Pancreas (tissue), 10 donors: ENCODE measurements around the gene SLC9C1. TPM values are rescaled to one million over a fixed set of nuclear protein-coding genes. Genes with fewer than 3 reads are reported as not detected.

Source experiments
- ATAC-seq, 4 donors: fragments of 200-7000 bp; cut with Tn5 transposase; one replicate each; pipeline versions ENCODE4 v1.8.0 to v1.9.1; 2020; ENCODE audit warnings: mild to moderate bottlenecking in 4 of 4, moderate library complexity in 4 of 4
- DNase-seq, 6 donors: peaks; one replicate each; pipeline ENCODE4 v3.0.0-alpha.2; 2020
- FAIRE-seq: peaks from 2 replicates; lab custom pipeline; 2012; peaks lifted over from hg19 to GRCh38; lab: Jason Lieb, UNC
- H3K27ac ChIP-seq, 4 donors: fragments of 200-600 bp; sonication (generic); 1 replicate in 3 of 4; 2 replicates in 1 of 4; pipeline versions ENCODE4 v1.5.0 to v1.8.0; 2020
- H3K27me3 ChIP-seq, 4 donors: fragments of 200-600 bp; one replicate each; pipeline ENCODE4 v1.8.0; 2021
- H3K36me3 ChIP-seq, 3 donors: fragments of 200-600 bp; sonication (generic) in 1 of 3; one replicate each; pipeline versions ENCODE4 v1.5.0 to v1.8.0; 2020 to 2021
- H3K4me1 ChIP-seq, 3 donors: fragments of 200-600 bp; one replicate each; pipeline ENCODE4 v1.8.0; 2021
- H3K4me3 ChIP-seq, 4 donors: fragments of 200-600 bp; sonication (generic) in 2 of 4; one replicate each; pipeline versions ENCODE4 v1.5.0 to v1.8.0; 2020 to 2021
- H3K9me3 ChIP-seq, 4 donors: fragments of 200-600 bp; one replicate each; pipeline ENCODE4 v1.8.0; 2021
- CTCF ChIP-seq, 4 donors: fragments of 200-600 bp; sonication (generic) in 3 of 4; IDR thresholded peaks; one replicate each; pipeline versions ENCODE4 v1.5.0 to v1.8.0; 2021; ENCODE audit warnings: antibody characterized with exemption in 4 of 4
- WGBS, 2 donors: extraction: QIAGEN DNeasy Blood & Tissue Kit; methylation state at CpG; one replicate each; pipeline ENCODE4 v1.1.7; 2013; 5-methylcytosine and 5-hydroxymethylcytosine counted together
- intact Hi-C, 3 donors: fragments of 100-400 bp; cut with DNase I; formaldehyde crosslinking; loops; one replicate each; pipeline versions ENCODE4 v1.11.1 to v1.14.2; 2022
- polyA plus RNA-seq, 2 donors: library from polyadenylated mRNA; stranded (reverse); fragments of 200-250 nt; gene quantifications; one replicate each; pipeline ENCODE4 v1.2.3, GENCODE V29; 2013
- total RNA-seq, 6 donors: library from RNA; stranded (reverse); fragmentation: NEBNext Ultra II Directional in 4 of 6; extraction: Animal tissue kit (Norgen Biotek cat#: 25700) in 4 of 6; gene quantifications; one replicate each; pipeline versions ENCODE4 v1.2.1 to v1.2.4, GENCODE V29; 2021 to 2023
- donor health status: healthy with polysubstance abuse.
- donor health status: DM: no; HTN: no; CAD: no; lungs with moderate emphysema.
- donor health status: DM: no; HTN: no; CAD: no.
- donor health status: control.
- donor health status: control.
- donor health status: Bipolar disorder and iron deficiency.
- donor health status: DM: yes; HTN: yes; CAD: no.
- donor health status: DM: no; HTN: no; CAD: no.
- donor health status: DM: no; HTN: no; CAD: no.
- donor health status: DM: yes; HTN: yes; CAD: no.

The SLC9C1 gene
- total and polyA plus RNA-seq, 8 donors = 0.07 to 0.66 TPM; not detected in 6

- 47 to 52% methylated on average over 5 of the region's 5 CpGs for WGBS, 2 donors
- no peak for TF ChIP-seq CTCF (IDR thresholded peaks at IDR 0.05)
- H3K4me1 ChIP-seq = peaks cover 4 to 12% (median 6%) of the 10 kb centered on the region in 3 donors
- H3K27ac ChIP-seq = no peak overlapping the region
- FAIRE-seq = no peak
- no peak for DNase-seq
- no peak overlapping the region for H3K4me3 ChIP-seq
- no peaks in the 10 kb centered on the region for H3K36me3 ChIP-seq
- intact Hi-C loops = no loop called here
- no peaks in the 10 kb centered on the region for H3K27me3 ChIP-seq
- peak in 2 of 4 donors; percentile 30 to 56 for ATAC-seq
- no peaks in the 10 kb centered on the region for H3K9me3 ChIP-seq
Measured at GRCh38 chr3:112136959-112137693, 156.9 kb downstream of the SLC9C1 start.

GRCh38 chr3:112136046-112136445 lies 158.0 kb downstream of the SLC9C1 start:
- WGBS, 2 donors = 62 to 64% methylated on average over 1 of the region's 1 CpG
- H3K4me1 ChIP-seq = peaks cover 4 to 12% (median 6%) of the 10 kb centered on the region in 3 donors
- no peak overlapping the region for H3K4me3 ChIP-seq
- DNase-seq = no peak
- no peak for TF ChIP-seq CTCF (IDR thresholded peaks at IDR 0.05)
- intact Hi-C loops = no loop called here
- H3K27ac ChIP-seq = no peak overlapping the region
- H3K27me3 ChIP-seq = no peaks in the 10 kb centered on the region
- FAIRE-seq = no peak
- H3K9me3 ChIP-seq = no peaks in the 10 kb centered on the region
- no peak for ATAC-seq
- H3K36me3 ChIP-seq = no peaks in the 10 kb centered on the region

GRCh38 chr3:112134335-112135124 lies 159.5 kb downstream of the SLC9C1 start:
- intact Hi-C loops = no loop called here
- H3K27ac ChIP-seq = peak overlapping the region in 2 of 4 donors; percentile 30 to 36

DNA sequence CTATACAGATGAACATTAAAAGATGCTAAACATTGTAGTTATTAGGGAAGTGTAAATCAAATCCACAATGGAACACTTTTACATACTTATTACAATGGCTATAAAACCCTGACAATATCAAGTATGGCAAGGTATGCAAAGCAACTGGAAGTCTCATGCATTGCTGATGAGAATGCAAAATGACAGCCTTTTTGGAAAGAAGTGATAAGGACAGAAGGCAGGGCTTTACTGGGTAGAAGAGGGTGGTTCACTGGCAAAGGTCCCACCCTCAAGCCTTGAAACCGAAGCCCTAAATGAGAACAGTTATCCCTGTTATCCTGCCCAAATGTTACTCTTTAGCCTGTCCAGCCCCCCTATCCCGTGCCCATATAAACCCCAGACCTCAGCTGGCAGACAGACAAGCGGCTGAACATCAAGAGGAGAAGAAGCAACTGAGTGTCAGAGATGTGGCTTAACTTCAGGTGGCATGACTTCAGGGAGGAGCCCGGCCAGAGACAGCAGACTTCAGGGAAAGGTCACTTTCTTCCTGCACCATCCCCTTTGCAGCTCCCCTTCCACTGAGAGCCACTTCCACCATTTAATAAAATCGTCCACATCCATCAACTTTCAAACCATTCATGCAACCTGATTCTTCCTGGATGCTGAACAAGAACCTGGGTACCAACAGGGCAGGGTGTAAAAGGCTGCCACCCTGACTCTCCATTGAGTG lies 160.2 kb downstream of the SLC9C1 start:
- Histone ChIP-seq H3K27ac (peak overlapping the region in 2 of 4 donors; percentile 30 to 36), H3K9me3 (no peaks in the 10 kb centered on the region), H3K36me3 (peaks cover 0 to 14% (median 0%) of the 10 kb centered on the region in 3 donors), H3K27me3 (no peaks in the 10 kb centered on the region), H3K4me1 (peaks cover 4 to 12% (median 6%) of the 10 kb centered on the region in 3 donors), H3K4me3 (no peak overlapping the region)
- ATAC-seq = peak in 2 of 4 donors; percentile 8 to 9
- WGBS, 2 donors = 81 to 89% methylated on average over 5 of the region's 5 CpGs
- no peak for TF ChIP-seq CTCF (IDR thresholded peaks at IDR 0.05)
- no peak for FAIRE-seq
- intact Hi-C loops = no loop called here
- peak in 1 of 6 donors; percentile 22 for DNase-seq

More at GRCh38 chr3:112134335-112135124, 159.5 kb downstream of the SLC9C1 start:
- peak; percentile 63 to 83 (median 76) for ATAC-seq
- 54 to 55% methylated on average over 8 of the region's 8 CpGs for WGBS, 2 donors
- peak in 3 of 6 donors; percentile 19 to 33 (median 25) for DNase-seq
- Histone ChIP-seq H3K4me3 (no peak overlapping the region), H3K9me3 (no peaks in the 10 kb centered on the region), H3K27me3 (no peaks in the 10 kb centered on the region), H3K4me1 (peaks cover 4 to 12% (median 6%) of the 10 kb centered on the region in 3 donors), H3K36me3 (peaks cover 0 to 12% (median 0%) of the 10 kb centered on the region in 3 donors)
- TF ChIP-seq CTCF (IDR thresholded peaks at IDR 0.05) = no peak
- no peak for FAIRE-seq
